ENCODE data around the gene HK3.
"Not testable (repeated sequence)": the region's sequence is repeated elsewhere in the genome, so short reads cannot be mapped to it uniquely, and the experiment has no call there.

The HK3 gene

DNA sequence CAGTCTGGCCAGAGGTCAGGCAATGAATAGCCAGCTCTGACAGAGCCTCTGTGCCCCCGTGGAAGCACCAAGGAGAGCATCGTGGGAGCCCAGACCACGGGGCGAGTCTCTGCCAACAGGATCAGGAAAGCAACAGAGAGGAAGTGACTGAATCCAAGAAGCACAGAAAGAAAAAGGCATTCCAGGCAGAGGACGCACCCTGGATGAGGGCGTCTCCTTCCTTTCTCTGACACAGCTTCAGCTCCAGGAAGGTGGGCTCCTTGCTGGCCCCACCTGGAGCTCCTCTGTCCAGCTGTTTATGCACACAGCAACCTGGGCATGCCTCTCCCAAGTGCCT, 16.6 kb downstream of the HK3 start:
- DNase-seq (ENCODE audit: low read depth), result no peak

- no peak for DNase-seq (ENCODE audit: low read depth)
Observed at GRCh38 chr5:176881816-176882566, 17.2 kb downstream of the HK3 start.

GRCh38 chr5:176881021-176881749, 18.0 kb downstream of the HK3 start:
- no peak for DNase-seq (ENCODE audit: low read depth)

DNA sequence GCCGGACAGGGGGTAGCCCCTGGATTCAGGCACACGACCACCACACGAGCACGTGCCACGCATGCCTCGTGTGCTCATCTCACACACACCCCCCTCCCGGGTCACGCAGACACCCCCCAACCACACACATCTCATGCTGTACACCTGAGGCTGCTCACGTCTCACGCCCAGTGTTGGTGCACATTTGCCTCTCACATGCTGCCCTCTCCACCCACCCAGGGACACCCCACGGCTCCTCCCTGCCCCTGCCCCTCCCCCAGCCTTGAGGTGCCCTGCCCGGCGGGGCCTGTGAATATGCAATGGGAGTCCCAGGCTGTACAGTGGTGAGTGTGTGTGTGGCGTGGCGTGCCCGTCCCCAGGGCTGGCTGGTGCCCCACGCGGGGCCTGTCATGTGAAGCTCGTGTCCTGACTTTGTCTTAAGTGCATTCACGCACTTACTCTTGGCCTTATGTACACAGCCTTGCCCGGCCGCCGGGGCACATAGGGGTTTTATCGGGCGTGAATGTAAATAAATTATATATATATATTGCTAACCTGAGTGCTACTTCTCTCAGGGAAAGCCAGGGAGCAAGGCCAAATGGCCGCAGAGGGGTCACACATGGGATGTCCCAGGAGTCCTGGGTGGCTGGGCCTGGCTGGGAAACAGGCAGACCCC, 18.7 kb downstream of the HK3 start:
- no peak for DNase-seq (ENCODE audit: low read depth)

DNA sequence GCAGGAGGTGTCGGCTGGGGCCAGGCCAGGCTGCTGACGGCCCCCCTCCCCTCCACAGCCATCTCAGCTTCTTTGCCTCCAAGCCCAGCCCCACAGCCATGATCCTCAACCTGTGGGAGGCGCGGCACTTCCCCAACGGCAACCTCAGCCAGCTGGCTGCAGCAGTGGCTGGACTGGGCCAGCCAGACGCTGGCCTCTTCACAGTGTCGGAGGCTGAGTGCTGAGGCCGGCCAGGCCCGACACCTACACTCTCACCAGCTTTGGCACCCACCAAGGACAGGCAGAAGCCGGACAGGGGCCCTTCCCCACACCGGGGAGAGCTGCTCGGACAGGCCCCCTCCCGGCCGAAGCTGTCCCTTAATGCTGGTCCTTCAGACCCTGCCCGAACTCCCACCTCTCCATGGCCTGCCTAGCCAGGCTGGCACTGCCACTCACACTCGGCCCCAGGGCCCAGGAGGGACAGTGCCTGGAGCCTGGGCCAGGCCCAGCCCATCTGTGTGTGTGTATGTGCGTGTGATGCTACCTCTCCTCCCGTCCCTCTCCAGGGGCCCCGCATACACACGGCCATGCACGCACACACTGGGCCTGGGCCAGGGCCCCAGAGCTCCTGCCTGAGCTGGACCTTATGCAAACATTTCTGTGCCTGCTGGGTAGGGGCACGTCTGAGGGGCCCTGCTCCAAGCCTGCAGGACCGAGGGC, 19.3 kb downstream of the HK3 start:
- no peak for DNase-seq (ENCODE audit: low read depth)

GRCh38 chr5:176878906-176879662, 20.1 kb downstream of the HK3 start:
- DNase-seq (ENCODE audit: low read depth), result no peak

- DNase-seq (ENCODE audit: low read depth), result no peak
Observed at GRCh38 chr5:176878463-176878862, 20.7 kb downstream of the HK3 start.

- DNase-seq (ENCODE audit: low read depth), result no peak
Observed at GRCh38 chr5:176877793-176878331, 21.3 kb downstream of the HK3 start.

DNA sequence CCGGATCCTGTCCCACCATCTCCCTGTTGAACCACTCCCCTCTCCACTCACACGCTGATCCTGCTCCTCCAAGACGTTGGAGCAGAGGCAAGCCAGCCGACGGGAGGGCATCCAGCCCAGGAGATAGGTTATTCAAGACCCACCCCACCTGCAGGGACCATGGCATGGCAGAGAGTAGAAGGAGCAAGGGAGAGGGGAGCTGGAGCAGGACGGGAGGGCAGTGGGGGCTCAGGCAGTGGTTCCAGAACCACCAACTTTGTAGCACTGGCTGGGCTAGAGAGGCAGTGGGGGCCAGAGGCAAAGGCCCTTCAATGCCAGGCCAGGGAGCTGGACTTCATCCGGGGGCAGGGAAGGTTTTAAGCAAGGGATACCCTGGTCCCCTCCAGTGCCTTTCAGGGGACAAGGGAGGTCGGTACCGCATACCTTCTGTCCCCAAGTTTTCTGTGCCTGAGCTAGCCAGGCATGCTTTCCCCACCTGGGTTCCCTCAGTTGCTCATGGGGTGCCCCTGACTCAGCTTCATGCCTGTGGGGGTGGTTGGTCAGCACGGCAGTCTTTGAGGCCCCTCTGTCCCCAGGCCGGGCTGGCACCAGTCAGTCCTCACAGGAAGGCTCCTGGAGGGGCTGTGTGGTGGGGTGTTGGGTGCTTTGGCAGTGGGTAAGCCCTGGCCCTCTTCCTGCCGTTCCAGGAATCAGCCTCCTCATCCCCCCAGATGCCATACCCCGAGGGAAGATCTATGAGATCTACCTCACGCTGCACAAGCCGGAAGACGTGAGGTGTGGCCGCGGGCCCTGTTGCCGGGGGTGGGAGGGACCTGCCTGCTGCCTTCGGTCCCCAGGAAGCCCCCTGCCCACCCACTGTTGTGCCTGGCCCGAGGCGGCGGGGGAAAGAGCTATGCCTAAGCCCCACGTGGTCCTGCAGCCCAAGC, 22.4 kb downstream of the HK3 start:
- DNase-seq (ENCODE audit: low read depth), result no peak

- no peak for DNase-seq (ENCODE audit: low read depth)
Observed at GRCh38 chr5:176875783-176876505, 23.2 kb downstream of the HK3 start.

DNA sequence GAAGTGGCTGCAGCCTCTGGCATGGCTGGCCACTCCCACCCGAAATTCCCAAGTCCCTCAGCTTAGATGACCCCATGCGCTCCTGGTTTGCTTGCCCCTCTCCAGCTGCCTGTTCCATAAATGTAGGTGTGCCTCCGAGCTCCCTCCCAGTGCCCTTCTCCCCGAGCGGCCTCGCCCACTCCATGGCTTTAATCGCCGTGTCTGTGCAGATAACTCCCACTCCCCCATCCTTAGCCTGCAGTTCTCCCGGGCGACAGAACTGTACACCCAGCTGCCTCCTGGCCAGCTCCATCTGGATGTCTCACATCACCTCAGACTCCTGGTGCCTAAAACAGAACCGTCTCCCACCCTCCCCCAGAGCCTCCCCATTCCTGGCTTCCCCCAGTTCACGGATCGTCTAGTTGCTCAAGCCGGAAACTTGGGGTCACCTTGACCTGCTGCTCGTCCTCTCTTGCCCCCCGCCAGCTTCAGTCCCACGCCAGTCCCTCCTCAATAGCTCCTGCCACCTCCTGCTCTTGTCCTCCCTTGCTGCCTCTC, 24.1 kb downstream of the HK3 start:
- DNase-seq (ENCODE audit: low read depth), result no peak

DNA sequence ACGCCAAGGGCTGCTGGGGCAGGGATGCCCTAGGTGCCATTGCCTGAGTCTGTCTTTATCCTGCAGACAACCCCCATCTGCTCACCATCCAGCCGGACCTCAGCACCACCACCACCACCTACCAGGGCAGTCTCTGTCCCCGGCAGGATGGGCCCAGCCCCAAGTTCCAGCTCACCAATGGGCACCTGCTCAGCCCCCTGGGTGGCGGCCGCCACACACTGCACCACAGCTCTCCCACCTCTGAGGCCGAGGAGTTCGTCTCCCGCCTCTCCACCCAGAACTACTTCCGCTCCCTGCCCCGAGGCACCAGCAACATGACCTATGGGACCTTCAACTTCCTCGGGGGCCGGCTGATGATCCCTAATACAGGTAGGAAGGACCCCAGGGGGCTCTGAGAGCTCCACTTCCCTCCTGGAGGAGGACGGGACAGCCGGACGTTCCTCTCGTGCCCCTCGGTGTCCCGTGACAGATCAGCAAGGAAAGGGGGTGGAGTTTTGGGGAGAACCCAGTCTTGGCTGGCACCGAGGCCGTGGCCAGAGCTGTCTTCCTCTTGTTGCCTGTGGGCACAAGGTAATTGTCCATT, 24.9 kb downstream of the HK3 start:
- DNase-seq (ENCODE audit: low read depth), result no peak

DNA sequence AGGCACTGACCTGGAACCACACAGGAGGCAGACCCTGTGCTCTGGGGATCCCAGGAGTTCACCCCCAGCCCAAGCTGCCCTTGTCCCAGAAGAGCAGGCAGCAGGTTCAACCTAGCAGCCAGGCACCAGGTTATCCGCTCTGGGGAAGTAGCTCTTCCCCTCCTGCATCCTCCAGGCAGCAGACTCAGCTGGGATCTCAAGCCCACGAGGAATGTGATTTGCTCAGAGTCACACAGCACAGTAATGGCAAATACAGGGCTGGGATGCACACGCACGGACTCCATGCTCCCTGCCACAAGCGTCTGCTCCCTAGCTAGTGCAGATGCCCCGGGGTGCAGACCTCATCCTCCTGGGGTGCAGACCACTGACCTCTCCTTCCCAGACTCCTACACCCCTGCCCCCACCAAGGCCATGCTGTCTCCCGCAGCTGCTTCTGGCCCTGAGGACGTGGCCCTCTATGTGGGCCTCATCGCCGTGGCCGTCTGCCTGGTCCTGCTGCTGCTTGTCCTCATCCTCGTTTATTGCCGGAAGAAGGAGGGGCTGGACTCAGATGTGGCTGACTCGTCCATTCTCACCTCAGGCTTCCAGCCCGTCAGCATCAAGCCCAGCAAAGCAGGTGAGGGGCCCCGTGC, 25.5 kb downstream of the HK3 start:
- DNase-seq (ENCODE audit: low read depth), result no peak

DNA sequence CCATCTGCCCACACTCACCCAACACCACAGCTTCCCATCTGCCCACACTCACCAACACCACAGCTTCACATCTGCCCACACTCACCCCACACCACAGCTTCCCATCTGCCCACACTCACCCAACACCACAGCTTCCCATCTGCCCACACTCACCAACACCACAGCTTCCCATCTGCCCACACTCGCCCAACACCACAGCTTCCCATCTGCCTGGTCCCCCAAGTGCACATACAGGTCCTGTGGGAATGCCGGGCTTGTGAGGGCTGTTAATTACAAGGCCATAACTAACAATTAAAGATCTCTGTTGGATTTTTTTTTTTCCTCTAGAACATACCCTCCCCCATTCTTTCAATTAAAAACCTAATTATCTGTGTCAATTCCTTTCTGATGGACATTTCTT, 26.1 kb downstream of the HK3 start:
- not testable (repeated sequence) for DNase-seq (ENCODE audit: low read depth)

DNA sequence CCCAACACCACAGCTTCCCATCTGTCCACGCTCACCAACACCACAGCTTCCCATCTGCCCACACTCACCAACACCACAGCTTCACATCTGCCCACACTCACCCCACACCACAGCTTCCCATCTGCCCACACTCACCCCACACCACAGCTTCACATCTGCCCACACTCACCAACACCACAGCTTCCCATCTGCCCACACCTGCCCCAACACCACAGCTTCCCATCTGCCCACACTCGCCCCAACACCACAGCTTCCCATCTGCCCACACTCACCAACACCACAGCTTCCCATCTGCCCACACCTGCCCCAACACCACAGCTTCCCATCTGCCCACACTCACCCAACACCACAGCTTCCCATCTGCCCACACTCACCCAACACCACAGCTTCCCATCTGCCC, 26.6 kb downstream of the HK3 start:
- not testable (repeated sequence) for DNase-seq (ENCODE audit: low read depth)

DNA sequence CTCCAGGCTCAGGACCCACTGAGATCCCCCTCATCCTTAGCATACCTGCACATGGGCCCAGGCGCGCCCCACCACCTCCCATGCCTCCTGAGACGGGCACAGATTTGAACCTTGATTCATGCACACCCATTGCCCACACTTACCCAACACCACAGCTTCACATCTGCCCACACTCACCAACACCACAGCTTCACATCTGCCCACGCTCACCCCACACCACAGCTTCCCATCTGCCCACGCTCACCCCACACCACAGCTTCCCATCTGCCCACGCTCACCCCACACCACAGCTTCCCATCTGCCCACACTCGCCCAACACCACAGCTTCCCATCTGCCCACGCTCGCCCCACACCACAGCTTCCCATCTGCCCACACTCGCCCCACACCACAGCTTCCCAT, 28.5 kb downstream of the HK3 start:
- not testable (repeated sequence) for DNase-seq (ENCODE audit: low read depth)

DNA sequence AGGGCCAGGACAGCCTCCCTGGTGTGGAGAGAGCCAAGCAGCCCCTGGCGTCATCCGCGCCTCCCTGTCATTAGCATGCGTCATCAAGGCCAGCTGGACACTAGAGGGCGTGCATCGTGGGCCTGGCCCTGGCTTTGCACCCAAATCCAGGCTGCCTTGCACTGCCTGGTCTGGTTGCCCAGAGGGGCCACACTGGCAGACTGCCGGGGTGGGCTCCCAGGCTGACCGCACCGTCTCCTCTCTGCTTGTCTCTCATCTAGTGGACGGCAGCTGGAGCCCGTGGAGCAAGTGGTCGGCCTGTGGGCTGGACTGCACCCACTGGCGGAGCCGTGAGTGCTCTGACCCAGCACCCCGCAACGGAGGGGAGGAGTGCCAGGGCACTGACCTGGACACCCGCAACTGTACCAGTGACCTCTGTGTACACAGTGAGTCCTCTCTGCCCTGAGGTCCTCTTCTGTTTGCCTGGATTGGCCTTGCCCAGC, 29.0 kb downstream of the HK3 start:
- no peak for DNase-seq (ENCODE audit: low read depth)

- DNase-seq (ENCODE audit: low read depth), result no peak
Observed at GRCh38 chr5:176869501-176870109, 29.5 kb downstream of the HK3 start.
